NCI-H1417 treated with DMSO at 0.1 percent for 48 hours (cell line): ENCODE data around the gene SBSN.

Experiments
- DNase-seq: peaks from one replicate; lab custom pipeline; 2025; lab: John Stamatoyannopoulos, UW

SBSN gene

DNA sequence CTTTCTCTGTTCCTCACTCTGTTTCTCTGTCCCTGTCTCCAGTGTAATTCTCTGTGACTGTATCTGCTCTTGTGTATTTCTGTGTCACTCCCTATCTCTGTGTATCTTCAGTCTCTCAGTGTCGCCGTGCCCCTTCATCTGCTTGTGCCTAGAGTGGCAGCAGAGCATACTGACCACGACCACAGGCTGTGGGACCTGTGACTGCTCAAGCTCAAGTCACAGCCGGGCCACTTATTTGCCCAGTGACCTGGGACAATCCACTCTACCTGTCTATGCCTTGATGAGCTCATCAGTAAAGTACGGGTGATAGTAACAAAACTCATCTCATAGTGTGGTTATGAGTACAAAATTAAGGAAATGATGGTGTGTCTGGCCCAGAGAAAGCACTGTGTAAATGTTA, 26.0 kb upstream of the SBSN start:
- no peak for DNase-seq

DNA sequence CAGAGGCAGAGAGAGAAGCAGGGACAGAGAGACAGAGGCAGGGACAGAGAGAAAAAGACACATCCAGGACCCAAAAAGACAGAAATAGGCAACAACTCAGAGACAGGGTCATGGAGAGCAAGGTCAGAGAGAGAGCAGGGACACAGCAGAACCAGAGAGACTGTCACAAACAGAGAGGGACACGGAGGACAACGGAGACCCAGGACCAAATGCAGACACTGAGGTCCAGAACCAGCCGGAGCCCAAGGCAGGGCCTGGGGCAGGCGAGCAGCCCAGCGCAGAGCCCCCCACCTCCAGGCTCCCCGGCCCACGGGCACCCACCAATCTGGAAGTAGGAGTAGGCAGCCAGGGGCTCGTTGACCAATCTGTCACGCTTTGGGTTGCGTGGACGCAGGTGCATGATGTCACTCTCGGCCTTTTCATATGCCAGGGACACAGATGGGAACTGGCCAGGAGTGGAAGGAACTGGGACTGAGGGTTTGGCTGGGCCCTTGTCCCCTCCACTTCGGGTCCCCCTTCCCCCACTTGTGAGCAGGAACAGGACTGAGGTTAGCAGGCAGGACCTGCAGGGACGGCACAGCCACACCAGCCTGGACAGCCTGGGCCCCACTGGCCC, 25.4 kb upstream of the SBSN start:
- DNase-seq = no peak

GRCh38 chr19:35552534-35553384, 24.6 kb upstream of the SBSN start:
- no peak for DNase-seq

GRCh38 chr19:35551091-35551810, 23.1 kb upstream of the SBSN start:
- DNase-seq = no peak

GRCh38 chr19:35549879-35550523, 21.9 kb upstream of the SBSN start:
- no peak for DNase-seq

DNA sequence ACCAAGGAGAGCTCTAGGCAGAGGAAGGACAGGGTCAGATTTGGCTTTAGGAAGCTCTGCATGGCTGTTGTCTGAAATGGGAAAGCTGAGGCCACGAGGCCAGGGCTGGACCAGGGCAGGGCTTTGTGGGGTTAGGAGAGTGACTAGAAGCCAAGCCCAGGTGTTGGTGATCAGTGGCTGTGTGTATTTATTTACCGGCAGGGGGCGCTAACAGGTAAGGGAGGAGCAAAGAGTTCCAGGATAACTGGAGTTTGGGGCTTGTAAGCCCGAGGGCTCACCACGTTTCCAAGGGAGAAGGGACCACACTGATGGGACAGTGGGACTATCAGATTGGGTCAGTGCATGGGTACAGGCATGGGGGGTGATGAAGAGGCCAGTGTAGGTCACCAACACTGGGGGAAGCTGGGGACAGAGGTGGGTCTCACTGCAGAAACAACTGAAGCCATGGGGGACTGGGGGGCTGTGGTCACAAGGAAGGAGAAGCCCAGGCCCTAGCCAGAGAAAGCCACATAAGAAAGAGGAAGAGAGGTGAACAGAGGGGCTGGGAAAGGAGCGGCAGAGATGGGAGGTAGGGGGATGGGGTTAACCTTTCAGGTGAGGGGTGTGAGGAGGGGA, 21.2 kb upstream of the SBSN start:
- DNase-seq = no peak

DNA sequence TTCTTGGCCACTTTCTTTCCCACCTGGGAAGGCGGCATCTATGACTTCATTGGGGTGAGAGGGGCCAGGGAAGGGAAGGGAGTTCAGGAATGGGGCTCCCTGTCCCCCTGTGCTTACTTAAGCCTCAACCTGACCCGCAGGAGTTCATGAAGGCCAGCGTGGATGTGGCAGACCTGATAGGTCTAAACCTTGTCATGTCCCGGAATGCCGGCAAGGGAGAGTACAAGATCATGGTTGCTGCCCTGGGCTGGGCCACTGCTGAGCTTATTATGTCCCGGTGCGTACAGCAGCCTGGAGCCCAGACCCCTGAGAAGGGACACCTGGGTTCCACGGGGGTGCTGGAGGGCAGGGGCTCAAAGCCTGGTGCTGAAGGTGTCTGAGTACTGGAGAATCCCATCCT, 18.4 kb upstream of the SBSN start:
- DNase-seq = no peak

DNA sequence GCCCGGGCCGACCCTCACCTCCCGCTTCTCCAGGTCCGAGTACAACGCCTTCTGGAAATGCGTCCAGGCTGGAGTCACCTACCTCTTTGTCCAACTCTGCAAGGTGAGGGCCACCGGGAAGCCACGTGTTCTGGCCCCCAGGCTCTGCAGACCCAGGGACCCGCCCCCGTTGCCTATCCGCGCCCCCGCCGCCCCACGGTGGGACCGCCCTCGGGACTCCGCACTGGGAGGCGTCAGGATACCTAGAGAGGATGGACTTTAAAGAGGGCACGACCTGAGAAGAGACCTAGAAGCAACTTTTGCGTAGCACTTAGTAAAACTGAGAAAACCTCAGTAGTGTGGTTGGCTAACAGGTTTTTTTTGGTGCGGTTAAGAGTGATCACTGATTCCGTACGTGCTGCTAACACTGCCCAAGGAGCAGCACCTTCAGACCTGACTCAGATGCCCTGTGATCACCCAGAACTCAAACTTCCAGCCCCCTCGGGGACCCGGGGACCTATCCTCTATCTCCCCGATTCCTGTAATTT, 17.8 kb upstream of the SBSN start:
- DNase-seq = no peak

GRCh38 chr19:35545001-35545854, 17.1 kb upstream of the SBSN start, which contains the start of gene TMEM147:
Gene TMEM147, plus strand, starts transcription at chr19:35545626. Its CDS starts 114 bp downstream, at chr19:35545740.
- no peak for DNase-seq

DNA sequence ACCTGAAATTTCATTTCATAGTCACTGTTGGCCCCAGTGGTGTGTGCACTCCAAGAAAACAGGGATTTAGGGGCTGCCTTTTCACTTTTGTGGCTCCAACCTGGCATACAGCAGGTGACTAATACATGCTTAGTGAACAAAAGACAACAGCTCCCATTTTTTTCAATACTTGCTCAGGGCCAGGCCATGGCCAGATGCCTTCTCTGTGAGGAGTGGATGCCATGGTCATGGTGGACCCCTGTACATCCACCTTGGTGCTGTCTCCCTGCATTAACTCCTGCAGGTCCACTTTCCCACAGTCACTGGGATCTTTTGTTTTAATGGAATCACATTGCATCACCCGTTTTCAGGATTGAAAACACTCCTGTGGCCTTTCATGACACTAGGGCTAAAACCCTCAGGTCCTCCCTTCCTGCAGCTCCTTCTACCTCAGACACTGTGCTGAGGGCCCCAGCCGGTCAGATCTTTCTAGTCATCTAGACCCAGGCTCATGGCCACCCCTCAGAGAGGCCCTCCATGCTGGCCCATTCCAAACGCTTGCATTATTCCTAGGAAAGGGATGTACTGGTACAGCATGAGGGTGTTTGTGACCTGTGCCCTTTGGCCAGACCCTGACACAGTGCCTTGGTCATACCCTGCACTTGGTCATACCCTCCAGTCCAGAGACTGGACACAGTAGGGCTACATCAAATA, 16.1 kb upstream of the SBSN start:
- no peak for DNase-seq

DNA sequence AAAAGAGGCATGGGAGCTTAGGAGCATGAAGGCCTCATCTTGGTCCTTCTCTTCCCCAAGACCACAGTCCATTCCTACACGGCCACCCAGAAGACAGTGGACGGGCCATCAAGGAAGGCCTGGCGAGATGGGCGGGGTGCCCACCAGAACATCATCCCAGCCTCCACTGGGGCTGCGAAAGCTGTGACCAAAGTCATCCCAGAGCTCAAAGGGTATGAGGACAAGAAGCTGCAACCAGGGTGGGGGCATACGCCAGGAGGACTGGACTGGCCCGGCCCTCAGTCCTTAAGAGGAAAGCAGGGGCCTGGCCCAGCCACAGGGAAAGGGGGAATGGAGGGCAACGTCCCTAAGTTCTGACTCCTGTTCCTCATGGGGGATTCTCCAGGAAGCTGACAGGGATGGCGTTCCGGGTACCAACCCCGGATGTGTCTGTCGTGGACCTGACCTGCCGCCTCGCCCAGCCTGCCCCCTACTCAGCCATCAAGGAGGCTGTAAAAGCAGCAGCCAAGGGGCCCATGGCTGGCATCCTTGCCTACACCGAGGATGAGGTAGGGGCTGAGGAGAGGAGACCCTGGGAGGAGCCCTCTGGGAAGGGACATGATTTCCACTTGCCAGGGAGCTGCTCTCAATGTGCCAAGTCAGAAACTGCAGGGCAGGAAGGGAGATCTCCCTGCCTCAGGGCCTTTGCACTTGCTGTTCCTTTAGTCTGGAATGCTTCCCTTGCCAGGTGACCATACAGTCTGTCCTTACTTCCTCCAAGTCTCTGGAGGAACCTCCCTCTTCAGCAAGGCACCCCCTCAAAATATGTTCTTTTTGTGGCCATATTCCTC, 15.4 kb upstream of the SBSN start:
- no peak for DNase-seq

GRCh38 chr19:35542209-35542608, 14.1 kb upstream of the SBSN start:
- no peak for DNase-seq

DNA sequence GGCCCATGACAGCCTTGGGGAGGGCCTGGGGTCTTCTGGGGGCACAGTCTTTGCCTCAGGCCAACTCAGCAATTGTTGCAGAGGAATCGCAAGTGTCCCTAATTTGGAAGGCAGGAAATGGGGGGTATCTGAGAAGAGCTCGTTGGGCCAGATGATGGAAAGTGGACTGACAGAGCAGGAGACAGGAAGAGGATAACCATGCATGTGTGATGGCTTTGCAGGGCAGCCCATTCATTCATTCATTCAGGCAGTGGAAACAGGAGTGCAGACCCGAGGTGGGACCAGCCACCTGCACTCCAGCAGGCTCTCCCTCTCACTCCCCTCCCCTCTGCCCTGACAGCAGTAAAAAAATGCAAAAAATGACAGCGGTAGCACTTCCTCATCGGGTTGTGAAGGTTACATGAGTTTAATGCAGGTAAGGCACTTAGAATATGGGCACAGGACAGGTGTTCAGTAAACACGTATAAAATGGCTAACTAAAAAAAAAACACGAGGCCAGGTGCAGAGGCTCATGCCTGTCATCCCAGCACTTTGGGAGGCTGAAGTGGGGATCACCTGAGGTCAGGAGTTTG, 12.3 kb upstream of the SBSN start:
- no peak for DNase-seq

GRCh38 chr19:35539850-35540249, 11.7 kb upstream of the SBSN start:
- DNase-seq = no peak

DNA sequence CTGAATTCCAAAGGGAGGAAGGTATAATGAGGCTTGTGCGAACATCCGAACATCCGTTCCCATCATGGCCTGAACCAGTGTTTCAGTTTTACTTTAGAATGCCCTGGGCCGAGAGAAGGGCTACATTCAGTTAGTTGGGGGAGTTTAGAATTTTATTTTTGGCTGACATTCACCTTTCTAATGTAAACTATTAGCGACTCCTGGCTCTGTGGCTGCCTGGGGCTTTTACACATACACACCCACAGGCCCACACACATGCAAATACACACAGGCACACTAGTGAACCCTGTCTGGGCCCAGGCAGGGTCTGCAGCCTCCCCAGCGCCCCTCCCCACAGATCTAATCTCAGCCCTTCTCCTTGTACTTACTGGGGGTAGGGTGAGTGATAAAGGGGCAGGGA, 11.2 kb upstream of the SBSN start:
- DNase-seq = no peak

GRCh38 chr19:35534803-35535480, 6.8 kb upstream of the SBSN start:
- no peak for DNase-seq

- no peak for DNase-seq
These were observed 5.8 kb upstream of the SBSN start for GRCh38 chr19:35533822-35534392.
